GM19372 (cell line): ENCODE measurements around the gene UPF3A.
"Not testable (repeated sequence)": the region's sequence is repeated elsewhere in the genome, so short reads cannot be mapped to it uniquely, and the experiment has no call there.

Experiments used
- ATAC-seq: cut with Tn5 transposase; IDR thresholded peaks from one replicate; pipeline ENCODE4 v1.9.1; 2021; ENCODE audit warnings: mild to moderate bottlenecking, low read depth, moderate library complexity; ENCODE audit not compliant: unreplicated experiment

Gene UPF3A, protein sequence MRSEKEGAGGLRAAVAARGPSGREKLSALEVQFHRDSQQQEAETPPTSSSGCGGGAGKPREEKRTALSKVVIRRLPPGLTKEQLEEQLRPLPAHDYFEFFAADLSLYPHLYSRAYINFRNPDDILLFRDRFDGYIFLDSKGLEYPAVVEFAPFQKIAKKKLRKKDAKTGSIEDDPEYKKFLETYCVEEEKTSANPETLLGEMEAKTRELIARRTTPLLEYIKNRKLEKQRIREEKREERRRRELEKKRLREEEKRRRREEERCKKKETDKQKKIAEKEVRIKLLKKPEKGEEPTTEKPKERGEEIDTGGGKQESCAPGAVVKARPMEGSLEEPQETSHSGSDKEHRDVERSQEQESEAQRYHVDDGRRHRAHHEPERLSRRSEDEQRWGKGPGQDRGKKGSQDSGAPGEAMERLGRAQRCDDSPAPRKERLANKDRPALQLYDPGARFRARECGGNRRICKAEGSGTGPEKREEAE

DNA sequence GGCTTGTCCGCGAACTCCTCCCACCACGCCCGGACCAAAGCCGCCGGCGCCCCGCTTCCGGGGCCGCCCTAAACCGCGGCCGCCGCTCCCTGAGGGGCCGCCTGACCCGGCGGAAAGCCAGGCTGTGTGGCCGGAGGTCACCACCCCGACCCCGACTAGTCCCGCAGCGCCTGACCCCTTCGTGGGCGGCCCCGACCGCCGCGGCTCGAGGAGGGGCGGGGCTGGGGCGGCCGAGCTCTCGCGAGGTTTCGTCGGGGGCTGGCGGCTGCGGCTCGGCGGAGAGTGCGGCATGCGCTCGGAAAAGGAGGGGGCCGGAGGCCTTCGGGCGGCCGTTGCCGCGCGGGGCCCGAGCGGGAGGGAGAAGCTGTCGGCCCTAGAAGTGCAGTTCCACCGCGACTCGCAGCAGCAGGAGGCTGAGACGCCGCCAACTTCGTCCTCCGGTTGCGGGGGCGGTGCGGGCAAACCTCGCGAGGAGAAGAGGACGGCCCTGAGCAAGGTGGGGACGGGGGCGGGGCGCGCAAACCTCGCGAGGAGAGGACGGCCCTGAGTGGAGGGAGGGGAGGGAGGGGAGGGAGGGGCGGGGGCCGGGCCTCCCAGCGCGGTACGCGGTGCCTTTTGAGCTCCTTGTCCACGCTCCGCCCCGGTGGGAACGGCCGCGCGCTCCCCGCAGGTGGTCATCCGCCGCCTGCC, at the start of gene UPF3A:
Gene UPF3A, plus strand, starts transcription at position 251 of the 690 bp plus-strand sequence. Its CDS starts 39 bp downstream, at position 290.
- peak; percentile 66 for ATAC-seq

GRCh38 chr13:114231886-114232285, 49.5 kb upstream of the UPF3A start:
- no peak for ATAC-seq

- no peak for ATAC-seq
Measured at GRCh38 chr13:114234266-114234644, 47.1 kb upstream of the UPF3A start.

DNA sequence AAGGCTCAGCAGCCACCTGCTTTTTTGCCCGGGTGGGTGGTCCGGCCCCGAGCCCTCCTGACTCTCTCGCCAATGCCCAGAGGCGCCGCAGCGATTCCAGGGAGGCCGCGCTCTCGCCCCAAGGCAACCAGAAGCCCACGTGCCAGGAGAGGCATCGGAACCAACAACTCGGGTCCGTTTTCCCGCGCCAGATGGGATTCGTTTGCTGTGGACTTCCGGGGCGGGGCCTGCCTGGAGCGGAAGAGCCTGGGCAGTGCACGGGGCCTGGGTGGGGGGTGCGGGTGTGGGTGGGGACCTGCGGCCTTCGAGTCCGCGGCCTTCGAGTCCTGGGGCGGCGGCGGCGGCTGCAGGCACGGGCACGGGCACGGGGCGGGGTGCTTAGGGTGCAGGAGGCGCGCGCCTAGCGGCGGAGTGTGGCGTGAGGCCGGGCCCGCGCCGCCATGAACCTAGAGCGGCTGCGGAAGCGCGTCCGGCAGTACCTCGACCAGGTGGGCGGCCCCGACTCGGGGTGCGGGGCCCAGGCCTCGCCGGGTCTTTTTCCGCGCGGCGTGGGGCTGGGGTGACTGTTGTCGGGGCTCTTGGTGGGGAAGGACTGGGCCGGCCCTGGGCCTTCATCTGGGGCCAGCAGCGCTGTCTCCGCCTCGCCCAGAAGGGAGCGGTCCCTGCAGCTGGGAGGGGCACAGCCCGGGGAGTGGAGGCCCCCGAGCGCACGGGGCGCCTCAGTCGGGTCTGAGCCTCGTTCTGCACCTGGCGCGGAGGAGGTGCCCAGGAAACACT, 46.6 kb upstream of the UPF3A start, which contains the start of gene CDC16:
Gene CDC16, plus strand, starts transcription at position 253 of the 777 bp plus-strand sequence. Its CDS starts 188 bp downstream, at position 441.
- ATAC-seq = peak; percentile 93

DNA sequence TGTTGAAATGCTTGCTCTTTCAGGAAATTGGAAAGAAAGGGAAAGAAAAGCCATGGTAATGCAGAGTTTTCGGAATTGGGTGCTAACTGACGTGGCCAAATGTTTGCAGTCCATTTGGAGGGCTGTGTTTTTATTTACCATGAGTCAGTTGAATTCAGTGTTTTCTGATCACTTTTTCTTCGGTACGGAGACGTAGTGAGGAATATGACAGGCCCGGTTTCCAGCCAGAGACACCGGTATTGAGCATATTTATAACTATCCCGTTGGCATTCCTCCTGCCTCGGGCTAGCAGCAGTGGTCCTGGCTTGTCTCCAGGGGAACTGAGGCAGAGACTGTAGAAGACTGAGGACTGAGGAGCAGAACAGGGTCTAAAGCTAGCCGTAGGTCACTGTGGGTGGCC, 45.7 kb upstream of the UPF3A start:
- ATAC-seq = no peak

DNA sequence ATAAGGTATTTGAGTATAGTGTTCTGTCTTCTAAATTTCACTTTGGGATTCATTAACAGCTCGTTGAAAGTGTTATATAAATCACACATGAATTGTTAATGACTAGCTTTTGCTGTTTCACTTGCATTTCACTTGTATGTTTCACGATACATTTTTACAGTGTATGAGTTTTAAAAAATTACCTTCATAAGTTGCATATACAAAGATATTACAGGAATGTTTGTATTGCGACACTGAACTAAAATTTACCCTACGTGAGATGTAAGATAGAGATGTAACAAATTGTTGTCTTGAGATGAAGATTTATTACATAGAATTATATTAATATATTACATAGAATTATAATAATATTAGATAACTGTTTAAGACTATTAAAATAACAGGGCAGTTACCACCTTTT, 45.2 kb upstream of the UPF3A start:
- no peak for ATAC-seq

DNA sequence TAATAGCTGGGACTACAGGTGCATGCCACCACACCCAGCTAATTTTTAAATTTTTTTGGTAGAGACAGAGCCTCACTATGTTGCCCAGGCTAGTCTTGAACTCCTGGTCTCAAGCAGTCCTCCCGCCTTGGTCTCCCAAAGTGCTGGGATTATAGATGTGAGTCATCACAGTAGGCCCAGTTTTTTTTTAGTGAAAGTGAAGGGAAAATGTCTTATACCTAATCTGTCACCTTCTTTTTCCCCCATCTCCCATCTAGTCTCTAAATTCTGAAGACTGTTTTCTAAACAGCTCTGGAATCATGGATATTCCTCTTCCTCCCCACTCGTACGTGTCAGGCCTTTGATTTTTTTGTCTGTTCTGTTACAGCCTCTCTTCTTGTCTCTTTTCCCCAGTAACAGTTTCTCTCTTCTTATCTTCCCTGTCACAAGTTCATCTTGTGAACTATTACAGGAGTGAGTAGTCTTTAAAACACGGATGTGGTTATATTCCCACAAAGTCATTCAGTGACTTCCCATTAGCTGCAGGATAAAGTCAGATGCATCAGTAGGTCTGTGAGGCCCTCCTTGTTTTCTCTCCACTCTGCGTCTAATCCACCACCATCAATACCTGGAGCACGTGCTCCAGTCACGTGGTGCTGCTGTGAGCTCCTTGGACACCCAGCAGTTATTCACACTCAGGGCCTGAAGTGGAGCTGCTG, 43.8 kb upstream of the UPF3A start:
- ATAC-seq = no peak

DNA sequence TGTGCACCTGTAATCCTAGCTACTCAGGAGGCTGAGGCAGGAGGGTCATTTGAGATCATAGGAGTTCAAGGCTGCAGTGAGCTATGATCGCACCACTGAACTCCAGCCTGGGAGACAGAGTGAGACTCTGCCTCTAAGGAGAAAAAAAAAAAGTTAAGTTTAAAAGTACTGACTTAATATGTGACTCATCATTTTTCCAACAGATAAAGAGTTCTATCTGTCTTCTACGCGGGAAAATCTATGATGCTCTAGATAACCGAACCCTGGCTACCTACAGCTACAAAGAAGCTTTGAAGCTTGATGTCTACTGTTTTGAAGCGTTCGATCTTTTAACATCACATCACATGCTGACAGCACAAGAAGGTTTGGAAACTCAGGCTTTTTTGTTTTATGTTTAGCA, 39.5 kb upstream of the UPF3A start:
- ATAC-seq = no peak

- ATAC-seq = no peak
Measured at GRCh38 chr13:114243971-114244370, 37.4 kb upstream of the UPF3A start.

DNA sequence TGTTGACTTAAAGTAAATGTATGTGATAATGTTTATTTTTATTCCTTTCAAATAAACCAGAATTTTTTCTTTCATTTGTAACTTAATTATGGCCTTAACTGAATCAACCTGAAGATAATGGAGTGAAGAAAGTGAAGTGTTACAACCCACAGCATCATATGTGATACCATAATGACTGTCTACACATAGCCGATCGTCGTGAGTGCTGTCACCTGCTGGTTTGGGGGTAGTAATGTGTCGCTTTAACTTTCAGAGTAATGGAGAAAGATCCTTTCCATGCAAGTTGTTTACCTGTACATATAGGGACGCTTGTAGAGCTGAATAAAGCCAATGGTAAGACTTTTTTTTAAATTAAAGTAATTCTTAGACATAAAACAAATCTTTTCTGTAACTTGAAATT, 36.8 kb upstream of the UPF3A start:
- no peak for ATAC-seq

DNA sequence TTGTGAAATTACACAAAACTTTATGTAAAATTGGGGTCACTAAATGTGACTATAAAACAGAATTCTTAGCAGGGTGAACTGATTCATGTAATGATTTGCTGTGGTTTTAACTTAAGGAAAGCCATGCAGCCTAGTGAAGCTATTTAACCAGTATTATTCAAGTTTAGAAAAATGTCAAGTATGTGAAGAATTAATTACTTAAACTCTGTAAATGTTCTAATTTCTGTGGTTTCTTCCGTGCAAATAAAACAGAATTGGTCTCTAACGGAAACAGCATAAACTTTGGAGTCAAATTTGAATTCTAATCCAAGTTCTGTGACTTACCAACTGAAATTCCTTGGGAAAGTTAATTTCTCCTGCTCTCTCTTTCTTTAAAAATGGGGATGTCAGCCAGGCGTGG, 33.4 kb upstream of the UPF3A start:
- ATAC-seq = no peak

GRCh38 chr13:114249077-114249476, 32.3 kb upstream of the UPF3A start:
- ATAC-seq = no peak

- not testable (repeated sequence) for ATAC-seq
Measured at GRCh38 chr13:114251639-114252440, 29.6 kb upstream of the UPF3A start.

DNA sequence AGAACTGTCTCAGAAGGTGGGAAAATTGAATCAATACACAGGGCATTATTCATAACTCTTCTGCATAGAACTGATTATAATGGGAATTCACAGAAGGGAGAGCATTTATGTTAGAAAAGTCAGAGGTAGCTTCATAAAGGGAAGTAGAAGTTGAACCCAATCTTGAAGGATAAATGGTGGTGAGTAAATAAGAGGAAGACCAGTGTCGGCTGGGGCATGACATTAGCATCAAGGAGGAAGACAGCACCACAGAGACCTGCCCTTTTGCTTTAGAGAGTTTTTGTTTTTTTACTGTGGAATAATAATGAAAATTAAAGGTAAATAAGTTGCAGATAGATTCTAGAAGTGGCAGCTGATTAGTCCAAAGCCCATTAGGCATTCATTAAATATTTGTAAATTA, 24.9 kb upstream of the UPF3A start:
- no peak for ATAC-seq

DNA sequence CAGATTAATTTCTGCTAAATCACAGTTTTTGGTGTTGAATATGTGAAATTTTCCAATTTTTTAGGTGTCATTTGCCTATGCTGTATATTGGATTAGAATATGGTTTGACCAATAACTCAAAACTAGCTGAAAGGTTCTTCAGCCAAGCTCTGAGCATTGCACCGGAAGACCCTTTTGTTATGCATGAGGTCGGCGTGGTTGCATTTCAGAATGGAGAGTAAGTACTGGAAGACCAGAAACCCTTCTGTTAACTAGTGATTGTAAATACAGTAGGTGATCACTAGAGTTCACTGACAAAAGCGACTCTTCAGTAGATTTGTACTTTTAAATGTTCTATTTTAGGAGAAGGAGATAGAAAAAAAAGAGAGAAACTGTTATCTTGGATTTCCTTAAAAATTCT, 24.4 kb upstream of the UPF3A start:
- no peak for ATAC-seq

GRCh38 chr13:114258589-114258988, 22.8 kb upstream of the UPF3A start:
- ATAC-seq = no peak

DNA sequence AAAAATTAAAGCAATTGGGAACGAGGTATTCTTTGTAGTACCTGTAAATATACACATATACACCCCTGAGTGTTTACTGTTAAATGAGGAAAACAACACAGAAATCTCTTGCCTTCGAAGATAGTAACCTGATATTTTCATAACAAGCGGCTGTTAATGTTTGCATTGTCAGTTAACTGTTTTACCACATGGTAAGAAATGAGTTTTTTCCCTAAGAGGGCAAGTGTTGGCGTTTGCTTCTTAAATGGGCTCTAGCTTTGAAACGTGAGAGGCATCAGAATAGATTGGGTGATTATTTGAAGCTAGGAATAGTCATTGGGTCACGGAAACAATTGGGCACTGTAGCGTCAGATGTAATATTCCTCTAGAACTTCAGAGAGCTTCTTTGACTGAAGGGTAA, 22.0 kb upstream of the UPF3A start:
- ATAC-seq = no peak

- no peak for ATAC-seq
Measured at GRCh38 chr13:114259974-114260373, 21.4 kb upstream of the UPF3A start.

- no peak for ATAC-seq
Measured at GRCh38 chr13:114260814-114261213, 20.6 kb upstream of the UPF3A start.
